Measurements from ENCODE around the gene SELENOO.
A peak's percentile ranks its signal among the peaks of the same experiment; 100 is the strongest.

SELENOO gene

DNA sequence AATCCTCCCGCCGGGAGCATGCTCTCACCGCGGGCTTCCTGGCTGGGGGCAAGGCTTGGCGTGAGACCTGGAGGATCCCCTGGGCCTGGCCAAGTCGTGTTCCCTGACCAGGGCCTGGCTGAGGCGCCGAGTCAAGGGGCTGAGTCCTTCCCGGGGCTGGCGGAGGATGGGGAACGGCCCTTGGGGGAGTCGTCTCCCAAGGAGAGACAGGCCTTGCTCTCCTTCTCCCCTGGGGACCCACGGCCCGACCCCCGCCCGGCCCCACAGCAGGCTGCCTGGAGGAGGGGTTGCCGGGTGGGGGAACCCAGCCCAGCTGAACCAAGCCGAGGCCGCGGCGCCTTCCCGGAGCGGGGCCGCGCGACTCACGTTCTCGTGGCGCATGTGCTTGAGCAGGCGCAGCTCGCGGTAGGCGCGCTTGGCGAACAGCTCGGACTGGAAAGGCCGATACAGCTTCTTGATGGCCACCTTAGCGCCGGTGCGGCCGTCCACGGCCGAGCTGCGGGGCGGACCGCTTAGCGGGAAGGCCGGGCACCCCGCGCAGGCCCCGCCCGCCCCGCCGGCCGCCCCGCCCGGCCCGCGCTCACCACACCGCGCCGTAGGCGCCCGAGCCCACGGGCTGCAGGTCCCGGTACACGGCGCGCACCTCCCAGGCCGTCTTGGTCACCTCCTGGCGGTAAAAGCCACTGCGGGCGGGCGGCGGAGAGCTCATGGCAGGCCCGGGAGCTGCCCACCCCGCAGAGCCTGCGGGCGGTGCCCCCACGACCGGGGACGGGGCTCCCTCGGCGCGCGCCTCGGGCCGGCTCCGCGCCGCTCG lies 60.2 kb downstream of the SELENOO start:
- TF ChIP-seq, protein P1, sequence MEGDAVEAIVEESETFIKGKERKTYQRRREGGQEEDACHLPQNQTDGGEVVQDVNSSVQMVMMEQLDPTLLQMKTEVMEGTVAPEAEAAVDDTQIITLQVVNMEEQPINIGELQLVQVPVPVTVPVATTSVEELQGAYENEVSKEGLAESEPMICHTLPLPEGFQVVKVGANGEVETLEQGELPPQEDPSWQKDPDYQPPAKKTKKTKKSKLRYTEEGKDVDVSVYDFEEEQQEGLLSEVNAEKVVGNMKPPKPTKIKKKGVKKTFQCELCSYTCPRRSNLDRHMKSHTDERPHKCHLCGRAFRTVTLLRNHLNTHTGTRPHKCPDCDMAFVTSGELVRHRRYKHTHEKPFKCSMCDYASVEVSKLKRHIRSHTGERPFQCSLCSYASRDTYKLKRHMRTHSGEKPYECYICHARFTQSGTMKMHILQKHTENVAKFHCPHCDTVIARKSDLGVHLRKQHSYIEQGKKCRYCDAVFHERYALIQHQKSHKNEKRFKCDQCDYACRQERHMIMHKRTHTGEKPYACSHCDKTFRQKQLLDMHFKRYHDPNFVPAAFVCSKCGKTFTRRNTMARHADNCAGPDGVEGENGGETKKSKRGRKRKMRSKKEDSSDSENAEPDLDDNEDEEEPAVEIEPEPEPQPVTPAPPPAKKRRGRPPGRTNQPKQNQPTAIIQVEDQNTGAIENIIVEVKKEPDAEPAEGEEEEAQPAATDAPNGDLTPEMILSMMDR (IDR thresholded peaks at IDR 0.05; ENCODE audit: control insufficient read depth, insufficient read depth, low read depth, low read length, missing control alignments) = no peak
- peak overlapping the region; percentile 52 for H3K4me3 ChIP-seq (ENCODE audit: control insufficient read depth, low read depth, low read length)
- no peak for DNase-seq (ENCODE audit: low read depth)

DNA sequence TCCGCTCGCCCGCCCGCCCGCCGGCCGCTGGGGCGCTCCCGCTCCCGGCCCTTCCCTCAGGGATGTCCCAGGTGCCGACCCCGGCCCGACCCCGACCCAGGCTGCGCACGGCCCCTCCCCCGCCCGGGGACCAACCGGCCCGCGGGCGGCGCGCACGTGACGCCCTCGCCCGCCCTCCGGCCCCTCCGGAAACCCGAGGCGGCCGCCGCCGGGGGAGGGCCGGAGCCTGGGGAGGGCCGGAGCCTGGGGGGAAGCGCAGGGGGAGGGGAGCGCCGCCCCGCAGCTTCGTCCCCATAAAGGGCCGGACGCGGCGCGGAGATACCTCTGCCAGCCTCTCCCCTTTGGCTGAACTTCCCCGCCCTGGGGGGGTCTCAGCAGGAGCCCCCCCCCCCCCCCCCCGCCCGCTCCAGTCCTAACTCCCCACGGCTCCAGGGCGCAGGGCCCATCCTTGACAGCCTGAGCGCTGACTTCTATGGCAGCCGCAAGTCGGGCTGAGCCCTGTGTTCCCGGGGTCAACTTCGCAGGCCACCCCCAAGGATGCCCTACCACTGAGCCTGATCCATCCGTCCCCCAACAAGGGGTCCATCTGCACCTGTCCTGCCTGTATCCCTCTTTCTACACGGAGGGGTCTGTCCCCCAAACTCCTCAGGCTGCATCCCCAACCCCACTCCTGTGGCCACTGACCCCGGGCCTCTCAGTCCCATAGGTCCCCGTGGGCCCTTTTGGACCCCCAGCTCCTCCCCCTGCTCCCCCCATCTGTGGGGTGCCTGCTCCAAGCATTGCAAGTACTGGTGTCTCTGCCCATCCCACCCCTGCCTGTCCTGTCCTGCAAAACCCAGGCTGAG lies 61.0 kb downstream of the SELENOO start, which contains the start of gene MAPK12:
Gene MAPK12, minus strand, starts transcription at position 69 of the 845 bp plus-strand sequence. CDS start 174 bp downstream, outside the sequence.
- peak within 1 kb of the TSS; percentile 52 for H3K4me3 ChIP-seq (ENCODE audit: control insufficient read depth, low read depth, low read length)
- DNase-seq (ENCODE audit: low read depth) = no peak
- TF ChIP-seq, protein P1 (IDR thresholded peaks at IDR 0.05; ENCODE audit: control insufficient read depth, insufficient read depth, low read depth, low read length, missing control alignments) = no peak

DNA sequence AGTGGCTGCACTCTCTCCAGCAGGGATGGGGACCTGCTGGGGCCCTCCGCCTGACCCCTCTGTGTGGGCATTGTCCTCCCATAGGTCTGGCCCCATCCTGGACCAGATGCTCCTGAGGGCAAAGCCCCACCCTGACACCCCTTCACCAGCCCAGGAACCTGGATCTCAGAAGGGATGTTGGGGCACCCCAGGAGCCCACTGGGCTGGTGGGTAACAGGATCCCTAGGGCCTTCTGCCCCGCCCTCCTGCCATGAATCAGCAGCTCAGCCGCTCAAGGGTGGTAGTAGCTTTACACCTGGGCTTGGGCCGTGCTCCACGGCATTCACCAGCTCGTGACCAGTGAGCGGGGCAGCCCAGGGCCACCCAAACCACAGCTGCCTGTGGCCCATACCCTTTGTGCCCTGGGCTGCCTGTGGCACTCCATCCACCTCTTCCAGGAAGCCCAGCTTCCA lies 61.7 kb downstream of the SELENOO start:
- H3K4me3 ChIP-seq (ENCODE audit: control insufficient read depth, low read depth, low read length) = no peak overlapping the region
- TF ChIP-seq, protein P1 (IDR thresholded peaks at IDR 0.05; ENCODE audit: control insufficient read depth, insufficient read depth, low read depth, low read length, missing control alignments) = no peak
- DNase-seq (ENCODE audit: low read depth) = no peak

DNA sequence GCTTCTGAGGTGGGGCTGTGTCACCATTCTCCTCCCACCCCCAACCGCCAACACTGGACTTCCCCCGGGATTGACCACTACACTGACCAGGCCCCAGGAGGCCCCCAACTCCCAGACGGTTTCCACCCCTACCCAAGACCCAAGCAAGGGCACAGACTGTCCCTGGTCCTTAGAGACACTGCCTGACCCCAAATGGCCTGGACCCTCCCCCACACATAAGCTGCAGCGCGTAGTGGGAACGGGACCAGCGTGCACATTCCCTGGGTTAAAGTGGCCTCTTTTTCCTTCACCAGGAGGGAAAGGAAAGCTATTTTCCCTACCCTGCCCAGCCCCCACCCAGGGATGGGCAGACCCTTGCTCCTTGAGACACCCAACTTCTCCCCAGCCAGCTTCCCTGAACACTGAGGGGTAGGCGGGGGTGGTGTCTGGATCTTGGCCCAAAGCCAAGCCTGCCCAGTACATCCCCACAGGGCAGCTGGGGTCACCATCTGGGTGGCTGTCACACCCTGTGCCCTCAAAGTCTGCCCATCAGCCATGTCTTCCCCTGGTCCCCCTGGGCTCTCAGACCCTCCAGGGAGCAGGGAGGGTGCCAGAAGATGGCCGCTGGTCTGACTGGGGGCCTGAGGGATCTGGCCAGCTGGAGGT lies 62.3 kb downstream of the SELENOO start:
- DNase-seq (ENCODE audit: low read depth) = no peak
- H3K4me3 ChIP-seq (ENCODE audit: control insufficient read depth, low read depth, low read length) = no peak overlapping the region
- TF ChIP-seq, protein P1 (IDR thresholded peaks at IDR 0.05; ENCODE audit: control insufficient read depth, insufficient read depth, low read depth, low read length, missing control alignments) = no peak

DNA sequence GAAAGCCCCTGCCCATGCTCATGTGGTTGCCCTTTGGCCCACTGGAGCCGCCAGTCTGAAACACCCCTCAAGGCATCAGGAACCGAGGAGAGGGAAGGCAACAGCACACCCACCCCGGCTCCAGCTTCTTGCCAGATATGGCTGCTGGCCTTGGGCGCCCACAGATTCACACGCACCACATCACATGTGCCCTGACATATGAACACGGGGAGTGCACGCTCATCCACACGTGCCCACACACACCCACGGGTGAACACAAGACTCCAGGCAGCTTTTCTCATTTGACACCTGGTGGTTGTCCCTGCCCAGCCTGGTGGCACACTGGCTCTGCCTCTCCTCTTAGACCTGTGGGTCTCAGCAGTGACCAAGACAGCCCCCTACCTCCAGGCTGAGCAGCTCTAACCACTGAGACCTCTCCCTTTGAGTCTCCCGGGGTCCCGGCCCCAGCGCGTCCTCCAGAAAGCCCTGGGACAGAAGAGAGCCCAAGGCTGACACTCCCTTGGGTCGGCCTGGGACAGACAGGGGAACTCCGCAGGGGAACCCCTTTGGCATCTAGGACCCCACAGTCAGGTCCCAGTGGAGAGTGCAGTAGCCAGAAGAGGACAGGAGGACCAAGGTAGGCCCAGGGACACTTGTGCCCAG lies 63.4 kb downstream of the SELENOO start:
- no peak for DNase-seq (ENCODE audit: low read depth)
- no peak overlapping the region for H3K4me3 ChIP-seq (ENCODE audit: control insufficient read depth, low read depth, low read length)
- TF ChIP-seq, protein P1 (IDR thresholded peaks at IDR 0.05; ENCODE audit: control insufficient read depth, insufficient read depth, low read depth, low read length, missing control alignments) = no peak
